Activated CD8-positive, alpha-beta memory T cell treated with anti-CD3 and anti-CD28 coated beads for 24 hours (primary cell): ENCODE results near the gene TMEM26.
"Not testable (repeated sequence)": the region's sequence is repeated elsewhere in the genome, so short reads cannot be mapped to it uniquely, and the experiment has no call there.

ENCODE experiments used
- DNase-seq: peaks from one replicate; pipeline ENCODE4 v3.0.0-alpha.2; 2020

TMEM26 gene

DNA sequence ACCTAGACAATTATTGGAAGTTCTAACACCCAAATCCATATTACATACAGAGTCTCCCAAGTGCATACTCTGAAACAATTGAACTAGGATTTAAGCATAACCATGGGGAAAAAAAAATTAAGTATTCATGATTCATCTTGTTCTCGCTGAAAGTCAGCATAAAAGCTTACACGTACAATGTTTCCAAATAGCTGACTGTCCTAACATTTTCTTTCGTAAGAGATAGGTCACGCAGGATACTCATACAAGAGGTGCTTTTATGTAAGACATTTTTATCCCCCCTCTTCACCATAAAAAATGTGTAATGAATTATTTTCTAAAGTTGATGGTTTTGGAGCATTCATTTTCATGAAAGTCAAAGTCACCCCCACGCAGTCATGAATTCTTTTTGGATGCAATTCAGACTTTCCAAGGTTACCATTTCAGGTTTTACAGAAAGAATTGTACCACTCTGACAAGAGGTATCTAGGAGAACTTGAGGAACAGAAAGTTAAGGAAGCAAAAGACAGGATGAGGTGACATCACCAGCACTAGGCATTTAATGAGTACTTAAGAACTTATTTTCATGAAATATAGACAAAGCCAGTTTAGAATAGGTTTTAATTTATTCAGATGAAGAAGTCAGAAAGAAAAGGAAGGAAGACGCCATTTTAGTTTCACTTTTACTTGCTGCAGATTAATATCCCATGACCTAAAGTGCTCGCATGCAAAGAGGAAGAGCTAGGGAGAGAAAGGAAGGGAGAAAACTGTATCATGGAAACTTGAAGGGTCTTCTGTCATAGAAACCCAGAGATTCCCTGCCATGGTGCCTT lies 55.8 kb downstream of the TMEM26 start:
- DNase-seq, result no peak

- no peak for DNase-seq
Measured at GRCh38 chr10:61391281-61391680, 61.9 kb downstream of the TMEM26 start.

GRCh38 chr10:61390851-61391250 lies 62.3 kb downstream of the TMEM26 start:
- DNase-seq, result no peak

DNA sequence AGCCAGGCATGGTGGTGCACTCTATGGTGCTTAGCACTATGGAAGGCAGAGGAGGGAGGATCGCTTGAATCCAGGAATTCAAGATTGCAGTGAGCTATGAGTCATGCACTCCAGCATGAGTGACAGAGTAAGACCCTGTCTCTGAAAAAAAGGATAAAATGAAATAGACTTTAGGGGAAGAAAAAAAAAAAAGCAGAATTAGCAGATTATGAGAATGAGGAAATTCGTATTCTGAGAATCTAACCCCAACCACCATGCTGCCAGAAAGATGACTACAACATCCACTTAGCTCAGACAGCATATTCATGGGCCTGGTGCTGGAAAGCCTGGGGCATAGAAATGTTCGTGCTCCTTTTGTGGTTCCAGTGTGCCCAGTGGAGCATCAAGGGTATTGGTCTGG lies 63.3 kb downstream of the TMEM26 start:
- DNase-seq, result no peak

DNA sequence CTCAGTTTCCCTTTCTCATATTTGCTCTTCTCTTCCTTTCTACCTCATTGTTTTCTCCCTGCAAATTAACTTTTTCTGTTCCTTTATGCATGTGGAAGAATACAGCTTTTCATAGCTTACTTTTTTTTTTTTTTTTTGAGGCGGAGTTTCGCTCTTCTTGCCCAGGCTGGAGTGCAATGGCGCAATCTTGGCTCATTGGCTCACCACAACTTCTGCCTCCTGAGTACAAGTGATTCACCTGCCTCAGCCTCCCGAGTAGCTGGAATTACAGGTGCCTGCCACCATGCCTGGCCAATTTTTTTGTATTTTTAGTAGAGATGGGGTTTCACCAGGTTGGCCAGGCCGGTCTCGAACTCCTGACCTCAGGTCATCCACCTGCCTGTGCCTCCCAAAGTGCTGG lies 64.2 kb downstream of the TMEM26 start:
- not testable (repeated sequence) for DNase-seq

GRCh38 chr10:61385231-61386001 lies 67.8 kb downstream of the TMEM26 start:
- DNase-seq, result no peak

- not testable (repeated sequence) for DNase-seq
Measured at GRCh38 chr10:61381153-61381552, 72.0 kb downstream of the TMEM26 start.

- no peak for DNase-seq
Measured at GRCh38 chr10:61378865-61379264, 74.3 kb downstream of the TMEM26 start.

GRCh38 chr10:61376908-61377368 lies 76.2 kb downstream of the TMEM26 start:
- no peak for DNase-seq

DNA sequence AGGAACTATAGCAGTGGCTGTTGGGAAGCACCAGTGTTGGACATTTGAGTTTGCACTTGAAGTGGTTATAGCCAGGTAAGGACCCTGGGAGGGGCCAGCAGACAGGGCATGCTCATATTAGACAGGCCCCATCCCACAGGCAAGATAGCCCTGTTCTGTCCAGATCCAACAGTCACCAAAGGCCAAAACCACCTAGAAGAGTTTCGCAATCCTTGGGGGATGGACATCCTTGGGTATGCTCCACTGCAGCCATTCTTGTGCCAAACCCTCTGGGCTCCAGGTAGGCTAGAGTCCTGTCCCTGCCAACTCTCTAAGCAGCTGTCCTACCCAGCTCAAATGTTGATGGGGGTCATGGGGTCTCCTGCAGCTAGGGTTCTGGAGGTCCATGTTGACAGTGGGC lies 76.8 kb downstream of the TMEM26 start:
- no peak for DNase-seq

DNA sequence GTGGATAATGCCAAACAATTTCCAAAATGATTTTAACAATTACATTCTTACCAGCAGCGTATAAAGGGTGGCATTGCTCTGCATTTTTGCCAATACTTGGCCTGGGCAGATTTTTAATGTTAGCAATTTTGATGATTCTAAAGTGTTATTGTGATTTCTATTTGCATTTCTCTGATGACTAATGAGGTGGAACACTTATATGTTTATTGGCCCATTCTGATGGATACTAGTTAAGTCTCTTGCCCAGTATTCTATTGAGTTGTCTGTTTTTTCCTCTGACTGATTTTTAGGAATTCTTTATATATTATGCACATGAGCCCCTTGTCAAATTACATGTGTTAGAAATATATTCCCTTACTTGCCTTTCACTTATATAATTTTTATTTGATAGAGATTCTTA lies 86.8 kb downstream of the TMEM26 start:
- no peak for DNase-seq

DNA sequence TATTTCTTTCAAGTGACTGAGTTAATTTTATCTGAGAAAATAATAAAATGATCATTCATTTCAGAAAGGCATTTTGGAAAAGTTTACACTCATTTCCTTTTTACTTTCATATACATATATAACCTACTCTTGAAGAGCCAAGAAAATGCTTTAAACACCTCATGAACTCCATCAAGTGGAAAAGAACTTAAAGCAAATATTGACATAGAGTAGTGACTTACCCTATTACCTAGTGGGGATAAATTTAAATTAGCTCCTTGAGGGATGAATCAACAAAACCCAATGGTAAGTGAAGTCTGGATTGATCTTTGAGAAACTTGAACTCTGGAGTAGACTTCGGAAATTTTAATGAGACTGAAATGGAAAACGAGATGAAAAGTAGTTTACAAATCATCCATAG lies 88.6 kb downstream of the TMEM26 start:
- no peak for DNase-seq

GRCh38 chr10:61363006-61363405 lies 90.2 kb downstream of the TMEM26 start:
- DNase-seq, result no peak

GRCh38 chr10:61359452-61359851 lies 93.7 kb downstream of the TMEM26 start:
- no peak for DNase-seq

GRCh38 chr10:61357687-61358086 lies 95.5 kb downstream of the TMEM26 start:
- DNase-seq, result no peak
